NCI-H1105 (cell line): ENCODE results near the gene AUTS2.

Experiments
- DNase-seq: peaks from one replicate; lab custom pipeline; 2025; lab: John Stamatoyannopoulos, UW

The AUTS2 gene

GRCh38 chr7:70693686-70694433 is 1095.6 kb downstream of the AUTS2 start:
- DNase-seq: peak; percentile 82

- DNase-seq: peak; percentile 33
These were observed 1096.2 kb downstream of the AUTS2 start for GRCh38 chr7:70694434-70694970.

GRCh38 chr7:70694971-70695794 is 1096.9 kb downstream of the AUTS2 start:
- DNase-seq: no peak

GRCh38 chr7:70695795-70696083 is 1097.5 kb downstream of the AUTS2 start:
- DNase-seq: no peak

GRCh38 chr7:70696201-70696754 is 1098.0 kb downstream of the AUTS2 start:
- no peak for DNase-seq

GRCh38 chr7:70698219-70698832 is 1100.1 kb downstream of the AUTS2 start:
- peak; percentile 69 for DNase-seq

GRCh38 chr7:70699271-70699670 is 1101.0 kb downstream of the AUTS2 start:
- DNase-seq: no peak

GRCh38 chr7:70700055-70700940 is 1102.0 kb downstream of the AUTS2 start:
- DNase-seq: peak; percentile 55

GRCh38 chr7:70700941-70701425 is 1102.7 kb downstream of the AUTS2 start:
- DNase-seq: no peak

GRCh38 chr7:70701477-70701876 is 1103.2 kb downstream of the AUTS2 start:
- DNase-seq: no peak

GRCh38 chr7:70701991-70702390 is 1103.7 kb downstream of the AUTS2 start:
- no peak for DNase-seq

GRCh38 chr7:70703785-70704184 is 1105.5 kb downstream of the AUTS2 start:
- DNase-seq: peak; percentile 53

GRCh38 chr7:70704831-70705346 is 1106.6 kb downstream of the AUTS2 start:
- DNase-seq: peak; percentile 81

GRCh38 chr7:70706204-70706603 is 1107.9 kb downstream of the AUTS2 start:
- no peak for DNase-seq

GRCh38 chr7:70706698-70707097 is 1108.4 kb downstream of the AUTS2 start:
- DNase-seq: no peak

GRCh38 chr7:70707823-70708243 is 1109.6 kb downstream of the AUTS2 start:
- DNase-seq: no peak

GRCh38 chr7:70710011-70710480 is 1111.8 kb downstream of the AUTS2 start:
- no peak for DNase-seq

GRCh38 chr7:70710651-70711050 is 1112.4 kb downstream of the AUTS2 start:
- no peak for DNase-seq

GRCh38 chr7:70711452-70711851 is 1113.2 kb downstream of the AUTS2 start:
- DNase-seq: no peak

- no peak for DNase-seq
These were observed 1114.7 kb downstream of the AUTS2 start for GRCh38 chr7:70712942-70713341.

- DNase-seq: no peak
These were observed 1116.3 kb downstream of the AUTS2 start for GRCh38 chr7:70714506-70715038.
